ENCODE measurements around the gene PAF1.

PAF1 gene

GRCh38 chr19:39416152-39417120 is 25.5 kb upstream of the PAF1 start:
- DNase-seq (ENCODE audit: low spot score) = no peak

DNA sequence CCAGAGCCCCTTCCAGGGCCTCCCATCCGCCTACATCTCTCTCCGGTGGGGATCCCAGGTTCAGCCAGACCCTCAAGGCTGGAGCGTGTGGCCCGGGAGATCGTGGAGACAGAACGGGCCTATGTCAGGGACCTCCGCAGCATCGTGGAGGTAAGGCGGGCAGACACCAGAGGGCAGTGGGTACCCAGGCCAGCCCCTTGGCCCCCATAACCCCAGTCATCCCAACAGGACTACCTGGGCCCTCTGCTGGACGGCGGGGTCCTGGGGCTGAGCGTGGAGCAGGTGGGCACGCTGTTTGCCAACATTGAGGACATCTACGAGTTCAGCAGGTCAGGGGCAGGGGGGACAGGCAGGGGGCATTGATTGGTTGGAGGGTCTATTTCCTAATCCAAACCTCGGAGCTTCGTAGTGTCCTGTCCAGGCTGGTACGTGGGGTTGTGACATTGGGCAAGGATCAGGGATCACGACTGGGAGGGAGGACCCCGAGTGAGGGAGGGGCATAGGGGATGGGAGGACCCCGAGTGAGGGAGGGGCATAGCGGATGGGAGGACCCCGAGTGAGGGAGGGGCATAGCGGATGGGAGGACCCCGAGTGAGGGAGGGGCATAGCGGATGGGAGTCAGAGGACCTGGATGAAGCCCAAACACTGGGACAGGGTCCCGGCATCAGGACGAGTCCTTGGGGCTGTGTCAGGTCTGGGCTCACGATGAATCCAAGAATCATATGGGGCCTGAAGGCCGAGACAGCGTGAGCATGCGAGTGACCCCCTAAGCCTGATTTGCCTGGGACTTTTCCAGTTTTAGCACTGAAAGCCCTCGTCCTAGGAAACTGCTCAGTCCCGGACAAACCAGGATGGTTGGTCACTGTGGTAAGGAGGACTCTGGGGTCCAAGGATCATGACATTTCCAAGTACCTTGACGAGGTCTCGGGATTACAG is 24.5 kb upstream of the PAF1 start:
- DNase-seq (ENCODE audit: low spot score) = no peak

DNA sequence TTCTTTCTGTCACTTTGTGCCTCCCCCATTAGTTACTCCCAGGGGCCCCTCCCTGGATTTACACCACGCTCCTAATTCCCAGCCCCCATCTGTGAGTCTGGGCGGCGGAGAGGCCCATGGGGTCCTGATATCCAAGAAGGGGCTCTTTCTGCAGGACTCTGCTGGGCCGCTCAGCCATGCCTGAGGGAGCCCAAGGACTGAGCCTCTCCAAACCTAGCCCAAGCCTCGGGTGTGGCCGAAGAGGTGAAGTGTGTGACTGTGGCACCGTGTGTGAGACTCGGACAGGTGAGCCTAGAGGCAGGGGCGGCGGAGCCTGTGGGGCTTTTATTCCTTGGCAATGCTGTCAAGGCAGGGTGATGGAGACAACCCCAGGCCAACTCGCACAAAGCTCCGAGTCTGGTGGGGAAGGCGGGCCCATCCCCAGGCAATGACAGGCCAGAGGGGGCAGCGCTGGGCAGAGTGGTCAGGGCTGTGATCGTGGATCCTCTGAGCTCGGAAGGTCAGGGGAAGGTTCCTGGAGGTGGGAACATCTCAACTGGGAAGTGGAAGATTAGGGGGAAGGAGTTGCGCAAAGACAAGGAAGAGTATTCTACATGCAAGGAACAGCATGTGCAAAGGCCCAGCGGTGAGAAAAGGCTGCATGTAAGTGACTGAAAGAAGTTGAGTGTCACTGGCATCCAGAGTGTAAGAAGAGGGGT is 23.2 kb upstream of the PAF1 start:
- no peak for DNase-seq (ENCODE audit: low spot score)

DNA sequence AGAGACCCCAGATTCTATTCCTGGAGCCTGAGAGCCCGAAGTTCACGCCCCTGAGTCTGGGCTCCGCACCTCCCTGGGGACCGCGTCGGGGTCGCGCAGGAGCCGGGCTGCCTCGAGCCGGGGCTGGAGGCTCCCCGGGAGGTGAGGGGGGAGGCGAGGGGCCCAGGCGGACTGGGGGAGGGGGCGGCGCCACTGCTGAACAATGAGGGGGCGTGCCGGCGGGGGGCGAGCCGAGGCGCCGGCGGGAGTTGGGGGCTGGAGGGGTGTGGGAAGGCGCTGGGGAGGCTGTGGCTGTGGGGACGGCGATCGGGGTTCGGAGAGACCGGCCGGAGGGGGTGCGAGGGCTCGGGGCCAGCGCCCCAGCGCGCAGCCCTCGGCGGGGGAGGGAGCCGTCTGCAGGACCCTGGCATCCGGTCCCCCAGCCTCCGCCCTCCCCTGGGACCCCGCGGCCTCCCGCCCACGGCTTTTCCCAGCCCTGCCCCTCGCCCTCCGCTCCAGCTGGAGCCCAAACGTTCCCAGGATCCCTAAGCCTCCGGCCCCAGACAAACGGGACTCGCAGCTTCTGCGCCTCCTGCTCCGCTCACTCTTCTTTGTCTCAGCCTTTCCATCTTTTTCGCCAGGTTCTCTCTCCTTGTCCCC is 22.5 kb upstream of the PAF1 start:
- no peak for DNase-seq (ENCODE audit: low spot score)

DNA sequence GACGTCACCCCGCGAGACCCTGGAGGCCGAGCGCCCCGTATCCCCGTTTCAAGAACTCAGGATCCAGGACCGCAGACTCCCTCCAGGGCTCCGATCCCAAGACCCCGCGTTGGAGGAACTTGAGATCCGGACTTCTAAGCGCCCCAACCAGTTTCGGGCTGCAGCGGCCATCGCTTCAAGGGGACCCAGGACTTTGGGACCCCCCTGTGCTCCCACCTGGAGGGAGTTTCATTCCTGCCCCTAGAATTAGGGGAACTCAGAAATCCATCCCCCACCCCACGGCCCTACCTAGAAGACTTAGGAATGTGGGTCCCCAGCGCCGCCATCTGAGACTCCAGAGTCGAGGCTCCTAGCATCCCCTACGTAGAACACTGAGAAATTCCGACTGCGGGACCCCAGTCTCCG is 22.0 kb upstream of the PAF1 start:
- DNase-seq (ENCODE audit: low spot score) = no peak

GRCh38 chr19:39412100-39412866 is 21.4 kb upstream of the PAF1 start, which contains the start of gene PLEKHG2:
PLEKHG2 (plus strand) TSS chr19:39412669; CDS start chr19:39414087, 1,418 bp downstream.
- DNase-seq (ENCODE audit: low spot score) = peak; percentile 100

DNA sequence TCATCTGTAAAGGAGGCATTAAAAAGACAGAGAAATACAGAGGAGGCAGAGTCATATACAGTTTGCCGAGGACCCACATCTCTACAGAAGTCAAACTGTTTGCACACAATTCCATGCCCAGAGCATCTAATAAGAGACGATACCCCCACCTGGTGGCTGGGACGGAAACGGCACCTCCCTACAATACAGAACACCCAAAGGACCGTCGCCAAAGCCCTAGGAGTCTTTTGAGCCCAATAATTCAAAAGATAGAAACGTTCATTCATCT is 20.9 kb upstream of the PAF1 start:
- DNase-seq (ENCODE audit: low spot score) = peak; percentile 93

DNA sequence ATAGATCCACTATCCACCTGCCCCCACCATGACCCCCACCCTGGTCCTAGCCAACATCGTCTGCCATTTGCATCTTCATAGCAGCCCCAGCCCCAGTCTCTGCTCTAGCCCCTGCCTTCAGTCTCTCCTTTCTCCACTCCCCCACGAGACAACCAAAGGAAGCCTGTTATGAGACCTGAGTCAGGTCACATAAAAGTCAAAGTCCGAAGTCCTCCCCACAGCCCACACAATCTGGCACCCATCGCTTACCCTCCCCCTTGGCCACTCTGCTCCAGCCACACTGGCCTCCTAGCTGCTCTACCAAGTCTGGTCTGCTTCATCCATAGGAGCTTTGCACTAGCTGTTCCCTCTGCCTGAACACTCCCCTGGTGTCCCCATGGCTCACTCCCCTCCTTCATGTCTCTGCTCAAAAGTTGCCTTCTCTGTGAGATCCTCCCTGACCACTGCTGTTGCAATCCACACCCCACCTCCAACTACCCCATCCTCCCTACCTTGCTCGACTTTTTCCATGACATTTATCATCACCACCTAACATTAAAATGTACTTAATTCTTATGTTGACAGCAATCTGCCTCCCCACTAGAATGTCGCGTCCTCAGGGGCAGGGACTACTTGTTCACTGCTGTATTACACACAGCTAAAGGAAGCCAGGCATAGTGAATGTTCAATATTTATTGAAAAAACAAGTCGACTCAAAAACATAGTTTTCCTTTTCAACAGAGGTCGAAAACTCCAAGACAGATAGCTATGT is 20.4 kb upstream of the PAF1 start:
- DNase-seq (ENCODE audit: low spot score) = peak; percentile 42

GRCh38 chr19:39410831-39411080 is 19.9 kb upstream of the PAF1 start:
- DNase-seq (ENCODE audit: low spot score) = no peak

DNA sequence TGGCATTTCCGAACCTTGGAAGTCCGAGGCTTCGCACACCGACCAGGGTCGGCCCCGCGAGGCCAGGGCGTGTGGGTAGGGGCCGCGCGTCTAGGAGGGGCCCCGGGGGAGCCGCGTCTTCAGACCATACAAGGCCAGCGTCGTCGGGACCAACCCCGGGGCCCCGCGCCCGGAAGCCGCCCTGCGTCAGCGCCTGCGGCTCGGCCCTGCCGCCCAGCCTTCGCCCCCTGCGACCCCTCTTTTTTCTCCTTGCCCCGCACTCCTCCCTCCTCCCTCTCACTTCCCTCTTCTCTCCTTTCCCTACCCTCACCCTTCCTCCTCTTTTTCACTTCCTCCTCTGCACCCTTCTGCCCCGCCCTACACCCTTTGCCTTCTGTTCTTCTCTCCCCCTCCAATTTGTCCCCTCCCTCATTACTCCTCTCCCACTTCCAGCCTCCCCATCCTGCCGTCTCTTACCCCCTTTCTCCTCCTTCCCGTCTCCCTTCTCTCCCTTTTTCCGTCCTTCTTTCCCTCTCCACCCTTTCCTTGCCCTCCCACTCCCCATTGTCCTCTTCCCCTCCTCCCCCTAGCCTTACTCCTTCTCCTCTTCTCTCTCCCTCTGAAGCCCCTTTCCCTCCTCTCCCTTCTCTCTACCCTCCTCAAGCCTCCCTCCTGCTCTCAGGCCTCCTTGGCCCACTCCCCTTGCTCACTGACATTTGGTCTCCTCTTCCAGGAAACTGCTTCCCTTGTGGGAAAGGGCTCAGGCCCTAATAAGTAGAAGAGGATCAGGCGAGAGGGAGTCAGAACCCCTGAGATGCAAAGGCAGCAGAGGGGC is 19.3 kb upstream of the PAF1 start:
- peak; percentile 48 for DNase-seq (ENCODE audit: low spot score)

DNA sequence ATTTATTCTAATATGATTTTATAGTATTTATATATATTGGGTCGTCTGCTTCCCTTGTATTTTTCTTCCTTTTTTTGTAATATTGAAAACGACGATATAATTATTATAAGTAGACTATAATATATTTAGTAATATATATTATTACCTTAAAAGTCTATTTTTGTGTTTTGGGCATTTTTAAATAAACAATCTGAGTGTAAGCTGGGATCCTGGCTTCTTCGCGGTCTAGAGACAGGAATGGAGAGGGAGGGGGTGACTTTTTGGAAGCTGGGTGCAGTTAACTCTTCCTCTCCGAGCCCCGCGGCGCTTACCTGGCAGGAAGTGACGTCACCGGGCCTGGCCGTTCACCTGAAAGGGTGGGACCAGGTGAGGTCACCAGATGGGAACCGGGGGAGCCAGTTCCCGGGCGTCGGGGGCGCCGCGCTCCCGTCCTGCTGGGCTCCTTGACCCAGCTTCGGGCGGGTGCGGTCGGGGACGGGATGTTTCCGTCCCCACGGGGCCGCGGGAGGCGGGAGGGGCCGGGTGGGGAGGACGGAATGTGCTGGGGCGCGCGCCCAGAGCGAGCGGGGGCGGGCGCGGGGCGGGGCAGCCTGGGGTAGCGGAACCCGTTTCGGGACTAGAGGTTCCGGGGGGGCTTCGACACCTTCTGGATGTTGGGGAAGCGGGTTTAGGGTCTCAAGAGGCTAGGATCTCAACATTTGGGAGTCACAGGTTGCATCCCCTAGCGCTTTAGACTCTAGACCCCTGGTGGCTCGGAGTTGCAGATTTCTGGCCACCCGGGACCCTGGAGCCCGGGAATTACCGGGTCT is 18.5 kb upstream of the PAF1 start:
- DNase-seq (ENCODE audit: low spot score) = peak; percentile 90

GRCh38 chr19:39408392-39409207 is 17.7 kb upstream of the PAF1 start:
- no peak for DNase-seq (ENCODE audit: low spot score)

GRCh38 chr19:39407660-39408391 is 16.9 kb upstream of the PAF1 start:
- DNase-seq (ENCODE audit: low spot score) = peak; percentile 53

DNA sequence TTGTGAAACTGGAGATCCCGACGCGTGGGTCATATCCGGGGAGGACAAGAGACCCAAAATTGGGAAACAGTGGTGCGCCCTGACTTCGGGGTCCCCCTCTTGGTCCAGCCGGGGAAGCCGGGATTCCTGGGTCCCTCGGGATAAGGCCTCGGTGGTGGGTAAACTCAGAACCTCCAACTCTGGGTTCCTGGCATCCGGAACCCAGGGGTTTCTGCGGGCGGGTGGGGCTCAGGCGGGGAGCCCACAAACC is 16.4 kb upstream of the PAF1 start:
- no peak for DNase-seq (ENCODE audit: low spot score)

DNA sequence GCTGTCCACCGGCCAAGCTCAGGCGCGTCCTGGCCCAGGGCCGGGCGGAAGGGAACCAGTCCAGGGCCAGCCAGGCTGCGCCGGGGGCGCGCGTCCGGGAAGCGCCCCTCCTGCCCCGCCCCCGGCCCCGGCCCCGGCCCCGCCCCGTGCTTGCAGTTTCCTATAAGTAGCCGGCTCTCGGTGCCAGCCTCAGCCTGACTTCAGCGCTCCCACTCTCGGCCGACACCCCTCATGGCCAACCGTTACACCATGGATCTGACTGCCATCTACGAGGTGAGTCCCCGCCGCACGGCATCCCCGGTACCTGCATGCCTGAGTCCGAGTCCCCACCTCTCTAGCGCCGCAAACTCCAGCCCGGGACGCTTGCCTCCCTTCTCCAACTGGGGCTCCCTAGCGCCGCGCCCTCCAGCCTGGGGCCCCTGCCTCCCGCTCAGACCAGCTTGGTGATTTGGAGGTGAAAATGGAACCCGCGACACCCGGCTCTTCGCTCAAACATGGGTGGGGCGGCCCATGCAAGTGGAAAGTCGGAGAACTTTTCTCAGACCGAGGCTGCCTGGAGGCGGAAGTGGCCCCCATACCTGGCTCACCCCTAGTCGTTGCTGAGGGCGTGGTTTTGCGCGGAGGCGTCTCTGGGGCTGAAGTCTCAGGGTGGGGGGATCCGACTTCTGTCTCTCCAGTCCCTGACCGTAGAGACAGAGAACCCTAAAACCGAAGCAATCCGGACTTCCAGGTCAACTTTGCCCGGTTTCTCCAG is 15.9 kb upstream of the PAF1 start, which contains the start of gene ZFP36:
TSS of gene ZFP36 (plus strand) at position 192 of the 754 bp plus-strand sequence. CDS start at position 250, 58 bp downstream.
- DNase-seq (ENCODE audit: low spot score) = peak; percentile 89

DNA sequence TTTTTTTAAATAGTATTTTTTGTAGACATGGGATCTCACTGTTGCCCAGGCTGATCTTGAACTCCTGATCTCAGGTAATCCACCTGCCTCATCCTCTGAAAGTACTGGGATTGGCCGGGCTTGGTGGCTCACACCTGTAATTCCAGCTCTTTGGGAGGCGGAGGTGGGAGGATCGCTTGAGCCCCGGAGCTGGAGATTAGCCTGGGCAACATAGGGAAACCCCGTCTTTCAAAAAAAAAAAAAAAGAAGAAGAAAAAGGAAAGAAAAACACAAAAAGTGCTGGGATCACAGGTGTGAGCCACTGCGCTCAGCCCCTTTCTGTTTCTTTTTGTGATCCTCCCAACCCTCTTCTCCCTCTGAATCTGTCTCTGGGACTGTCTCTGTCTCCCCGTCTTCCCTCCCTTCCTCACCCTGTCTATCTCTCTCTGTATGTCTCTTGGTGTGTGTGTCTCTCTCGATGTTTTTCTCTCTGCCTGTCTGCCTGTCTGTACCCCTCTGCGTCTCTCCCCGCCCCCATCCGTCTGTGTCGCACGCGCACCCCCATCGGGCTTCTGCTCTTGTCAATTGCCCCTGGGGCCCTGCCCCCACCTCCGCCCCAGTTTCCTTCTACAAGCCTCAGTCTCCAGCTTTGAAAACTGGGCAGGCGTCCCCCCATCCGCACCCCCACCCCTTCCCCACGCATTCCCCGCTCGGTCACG is 15.2 kb upstream of the PAF1 start:
- no peak for DNase-seq (ENCODE audit: low spot score)
